Endothelial cell of umbilical vein (primary cell): Measurements from ENCODE around the gene OR51G2. TPM values are rescaled to one million over a fixed set of nuclear protein-coding genes. Genes with fewer than 3 reads are reported as not detected.

Experiments
- BruUV-seq: library from RNA; stranded (reverse); fragments of 400-500 nt; replicated peaks from 2 replicates; lab custom pipeline; 2021; lab: Mats Ljungman, UMichigan
- CTCF ChIA-PET: fragments of 300-600, 350-600 bp; sonication (Branson Sonifier 250); formaldehyde crosslinking; loops from one replicate; lab custom pipeline; 2021; ENCODE audit warnings: antibody characterized with exemption, inconsistent platforms; lab: Charles Lee
- POLR2A ChIA-PET: fragments of 300-600, 350-600 bp; sonication (Branson Sonifier 250); formaldehyde crosslinking; loops from one replicate; lab custom pipeline; 2021; ENCODE audit warnings: antibody characterized with exemption, inconsistent platforms; lab: Charles Lee
- DNase-seq: peaks from one replicate; pipeline ENCODE4 v3.0.0-alpha.2; 2011; ENCODE audit warnings: low read depth, low spot score
- FAIRE-seq: peaks from 2 replicates; lab custom pipeline; 2011; peaks lifted over from hg19 to GRCh38; lab: Jason Lieb, UNC
- H2AFZ ChIP-seq: 2 replicates; pipeline ENCODE4 v1.6.0; 2012; ENCODE audit warnings: low read depth, low read length, control low read depth, inconsistent platforms
- H3K27ac ChIP-seq: 2 replicates; pipeline ENCODE4 v1.5.1; 2011; ENCODE audit warnings: low read depth, mild to moderate bottlenecking, control low read depth, low read length, moderate library complexity; ENCODE audit not compliant: insufficient read depth
- H3K27me3 ChIP-seq, 2 experiments: 2 replicates each; pipeline versions ENCODE4 v1.6.0 to v1.6.1; 2011; ENCODE audit warnings: low read length in 2 of 2, mixed read lengths in 1 of 2; ENCODE audit not compliant: control insufficient read depth in 2 of 2, insufficient read depth in 2 of 2
- H3K36me3 ChIP-seq, 2 experiments: 2 replicates in 1 of 2; 3 replicates in 1 of 2; pipeline ENCODE4 v1.5.1; 2011; ENCODE audit warnings: low read length in 2 of 2, mild to moderate bottlenecking in 1 of 2, moderate library complexity in 1 of 2; ENCODE audit not compliant: control insufficient read depth in 2 of 2, insufficient read depth in 2 of 2; ENCODE audit errors: extremely low read depth in 1 of 2
- H3K4me1 ChIP-seq: 3 replicates; pipeline ENCODE4 v1.5.1; 2011; ENCODE audit warnings: mild to moderate bottlenecking, low read length; ENCODE audit not compliant: control insufficient read depth, insufficient read depth; ENCODE audit errors: extremely low read depth
- H3K4me2 ChIP-seq: 2 replicates; pipeline ENCODE4 v1.6.1; 2011; ENCODE audit warnings: low read length, control low read depth, mixed read lengths; ENCODE audit not compliant: insufficient read depth
- H3K4me3 ChIP-seq, 3 experiments: fragments of 200-600 bp in 1 of 3; sonication (generic), shearing (Covaris generic) in 1 of 3; replicated peaks in 1 of 3; 2 replicates each; pipeline ENCODE4 v1.5.1; 2011 to 2016; ENCODE audit warnings: control low read depth in 3 of 3, low read length in 3 of 3, mild to moderate bottlenecking in 2 of 3, inconsistent platforms in 1 of 3, low read depth in 1 of 3, moderate library complexity in 1 of 3; ENCODE audit not compliant: insufficient read depth in 1 of 3
- H3K79me2 ChIP-seq: 2 replicates; pipeline ENCODE4 v1.6.0; 2012; ENCODE audit warnings: low read length, inconsistent platforms; ENCODE audit not compliant: control insufficient read depth, insufficient read depth
- H3K9ac ChIP-seq: replicated peaks from 2 replicates; pipeline ENCODE3; 2011; ENCODE audit warnings: low read length, control low read depth; ENCODE audit not compliant: insufficient read depth; ENCODE audit errors: extremely low read depth
- H3K9me1 ChIP-seq: replicated peaks from 3 replicates; pipeline ENCODE4 v1.6.0; 2011; ENCODE audit warnings: mild to moderate bottlenecking, low read length; ENCODE audit not compliant: control insufficient read depth, insufficient read depth; ENCODE audit errors: extremely low read depth
- H3K9me3 ChIP-seq: replicated peaks from 2 replicates; pipeline ENCODE4 v1.5.1; 2012; ENCODE audit warnings: low read length, inconsistent platforms; ENCODE audit not compliant: control insufficient read depth, insufficient read depth
- H4K20me1 ChIP-seq: replicated peaks from 2 replicates; pipeline ENCODE3; 2011; ENCODE audit warnings: mild to moderate bottlenecking, low read length; ENCODE audit not compliant: control insufficient read depth, insufficient read depth; ENCODE audit errors: extremely low read depth
- EZH2 ChIP-seq: IDR thresholded peaks from 2 replicates; pipeline ENCODE4 v1.6.1; 2012; ENCODE audit warnings: borderline replicate concordance, low read depth, mild to moderate bottlenecking, moderate library complexity, low read length, inconsistent platforms; ENCODE audit not compliant: severe bottlenecking
- FOS ChIP-seq: IDR thresholded peaks from 2 replicates; pipeline ENCODE4 v1.6.1; 2011; ENCODE audit warnings: mild to moderate bottlenecking, low read length, moderate library complexity, borderline replicate concordance; ENCODE audit not compliant: insufficient read depth
- GATA2 ChIP-seq: IDR thresholded peaks from 2 replicates; pipeline ENCODE4 v1.7.0; 2011; ENCODE audit warnings: low read depth, mild to moderate bottlenecking, moderate library complexity, mixed read lengths, low read length; ENCODE audit not compliant: insufficient read length, insufficient read depth
- JUN ChIP-seq: IDR thresholded peaks from 2 replicates; pipeline ENCODE4 v1.6.1; 2011; ENCODE audit warnings: borderline replicate concordance, low read depth; ENCODE audit not compliant: insufficient read length, insufficient read depth
- MYC ChIP-seq: IDR thresholded peaks from one replicate; pipeline ENCODE4 v1.6.1; 2011; ENCODE audit warnings: mild to moderate bottlenecking, low read depth, low read length
- POLR2A ChIP-seq: IDR thresholded peaks from 2 replicates; pipeline ENCODE4 v1.6.1; 2012; ENCODE audit warnings: low read depth, mild to moderate bottlenecking, control low read depth, low read length
- POLR2AphosphoS5 ChIP-seq: IDR thresholded peaks from 2 replicates; pipeline ENCODE4 v1.6.1; 2012; ENCODE audit warnings: low read depth, mild to moderate bottlenecking, control low read depth, low read length, moderate library complexity; ENCODE audit not compliant: insufficient read depth
- dilution Hi-C: fragments of 300-500 bp; cut with MboI; formaldehyde crosslinking; loops from one replicate; pipeline ENCODE4 v1.15.0; 2019; ENCODE audit warnings: low sequenced_read_pairs; ENCODE audit not compliant: extremely low pct_ligation_motif_present
- intact Hi-C: fragments of 100-400 bp; cut with micrococcal nuclease; formaldehyde crosslinking; loops from one replicate; pipeline ENCODE4 v1.10.0; 2022
- polyA plus RNA-seq, 4 experiments: library from polyadenylated mRNA; depleted of rRNA in 3 of 4; stranded (reverse) in 3 of 4; unstranded in 1 of 4; fragments of >200 nt; gene quantifications; 2 replicates each; pipeline versions ENCODE4 v1.2.1 to v1.2.3, GENCODE V29; 2011 to 2012; ENCODE audit warnings: missing spikeins in 1 of 4
- total RNA-seq: library from RNA; stranded (reverse); gene quantifications from 2 replicates; pipeline ENCODE4 v1.2.3, GENCODE V29; 2021
- TF ChIP-seq, protein P1 (sequence below): IDR thresholded peaks from 2 replicates; pipeline ENCODE4 v1.6.1; 2011; ENCODE audit not compliant: insufficient read depth, insufficient read length
- TF ChIP-seq, protein P2 (sequence below), 2 donors: IDR thresholded peaks; 1 replicate in 1 of 2; 2 replicates in 1 of 2; pipeline ENCODE4 v1.5.1; 2011; ENCODE audit warnings: low read length in 2 of 2, mild to moderate bottlenecking in 2 of 2, moderate library complexity in 2 of 2, control low read depth in 1 of 2, inconsistent platforms in 1 of 2, low read depth in 1 of 2; ENCODE audit not compliant: insufficient read depth in 1 of 2; ENCODE audit errors: extremely low read depth in 1 of 2

The OR51G2 gene
- total and polyA plus RNA-seq, 2 donors (not counting 3 experiments of a cell fraction or from before 2014, with no cell fraction given), result not detected

- Histone ChIP-seq H3K4me2 (no peak overlapping the region), H3K36me3 (no peaks in the 10 kb centered on the region), H2AFZ (no peak overlapping the region), H4K20me1 (no peaks in the 10 kb centered on the region), H3K27me3 (no peaks in the 10 kb centered on the region), H3K4me1 (no peaks in the 10 kb centered on the region), H3K79me2 (no peaks in the 10 kb centered on the region), H3K9me3 (no peaks in the 10 kb centered on the region), H3K27ac (no peak overlapping the region), H3K9ac (no peak overlapping the region), H3K9me1 (no peaks in the 10 kb centered on the region), H3K4me3 (no peak overlapping the region)
- POLR2A ChIA-PET, result no interaction called here
- FAIRE-seq (no peak), DNase-seq (no peak)
- intact Hi-C loops (no loop called here), dilution Hi-C loops (no loop called here)
- TF ChIP-seq GATA2 (no peak), EZH2 (no peak), POLR2AphosphoS5 (no peak), FOS (no peak), POLR2A (no peak), JUN (no peak), MYC (no peak)
- TF ChIP-seq, protein P1, sequence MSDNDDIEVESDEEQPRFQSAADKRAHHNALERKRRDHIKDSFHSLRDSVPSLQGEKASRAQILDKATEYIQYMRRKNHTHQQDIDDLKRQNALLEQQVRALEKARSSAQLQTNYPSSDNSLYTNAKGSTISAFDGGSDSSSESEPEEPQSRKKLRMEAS, result no peak
- TF ChIP-seq, protein P2, sequence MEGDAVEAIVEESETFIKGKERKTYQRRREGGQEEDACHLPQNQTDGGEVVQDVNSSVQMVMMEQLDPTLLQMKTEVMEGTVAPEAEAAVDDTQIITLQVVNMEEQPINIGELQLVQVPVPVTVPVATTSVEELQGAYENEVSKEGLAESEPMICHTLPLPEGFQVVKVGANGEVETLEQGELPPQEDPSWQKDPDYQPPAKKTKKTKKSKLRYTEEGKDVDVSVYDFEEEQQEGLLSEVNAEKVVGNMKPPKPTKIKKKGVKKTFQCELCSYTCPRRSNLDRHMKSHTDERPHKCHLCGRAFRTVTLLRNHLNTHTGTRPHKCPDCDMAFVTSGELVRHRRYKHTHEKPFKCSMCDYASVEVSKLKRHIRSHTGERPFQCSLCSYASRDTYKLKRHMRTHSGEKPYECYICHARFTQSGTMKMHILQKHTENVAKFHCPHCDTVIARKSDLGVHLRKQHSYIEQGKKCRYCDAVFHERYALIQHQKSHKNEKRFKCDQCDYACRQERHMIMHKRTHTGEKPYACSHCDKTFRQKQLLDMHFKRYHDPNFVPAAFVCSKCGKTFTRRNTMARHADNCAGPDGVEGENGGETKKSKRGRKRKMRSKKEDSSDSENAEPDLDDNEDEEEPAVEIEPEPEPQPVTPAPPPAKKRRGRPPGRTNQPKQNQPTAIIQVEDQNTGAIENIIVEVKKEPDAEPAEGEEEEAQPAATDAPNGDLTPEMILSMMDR (IDR thresholded peaks at IDR 0.05; ENCODE audit: extremely low read depth in 1 of 2, insufficient read depth in 1 of 2, low read depth in 1 of 2, low read length in 2 of 2), result no peak
- no TSS peak for BruUV-seq
- CTCF ChIA-PET, result no interaction called here
These were observed 36.6 kb downstream of the OR51G2 start for GRCh38 chr11:4882543-4882942.
